Large intestine (tissue), 3 donors: ENCODE measurements around the gene RNF4. TPM values are rescaled to one million over a fixed set of nuclear protein-coding genes. Genes with fewer than 3 reads are reported as not detected.
"Not testable (repeated sequence)": the region's sequence is repeated elsewhere in the genome, so short reads cannot be mapped to it uniquely, and the experiment has no call there.

Experiments used
- DNase-seq, 2 donors: peaks; one replicate each; pipeline versions ENCODE4 v3.0.0 to v3.0.0-alpha.2; 2013
- H3K27ac ChIP-seq: one replicate; pipeline ENCODE4 v1.5.1; 2013; ENCODE audit warnings: low read length
- H3K27me3 ChIP-seq: 2 replicates; pipeline ENCODE4 v1.6.1; 2013; ENCODE audit warnings: low read length; ENCODE audit not compliant: control insufficient read depth, insufficient read depth
- H3K36me3 ChIP-seq: 2 replicates; pipeline ENCODE4 v1.6.1; 2013; ENCODE audit warnings: low read length; ENCODE audit not compliant: control insufficient read depth, insufficient read depth
- H3K4me1 ChIP-seq: one replicate; pipeline ENCODE4 v1.6.1; 2013; ENCODE audit warnings: low read length; ENCODE audit not compliant: control insufficient read depth, insufficient read depth
- H3K4me3 ChIP-seq: one replicate; pipeline ENCODE4 v1.5.1; 2013; ENCODE audit warnings: low read length
- H3K9me3 ChIP-seq: one replicate; pipeline ENCODE4 v1.6.1; 2013; ENCODE audit warnings: mild to moderate bottlenecking, low read depth, low read length, moderate library complexity; ENCODE audit not compliant: control insufficient read depth
- WGBS: methylation state at CpG from one replicate; pipeline ENCODE4 v1.1.5; 2013; ENCODE audit warnings: low lambda C conversion rate; ENCODE audit not compliant: insufficient coverage; 5-methylcytosine and 5-hydroxymethylcytosine counted together
- polyA plus RNA-seq: library from polyadenylated mRNA; unstranded; fragments of 120-200 nt; gene quantifications from one replicate; pipeline ENCODE4 v1.2.1, GENCODE V29; 2013

RNF4 gene
- polyA plus RNA-seq, 1 donor: 37.9 TPM

- no peak overlapping the region for H3K4me3 ChIP-seq
- peaks cover 65% of the 10 kb centered on the region for H3K36me3 ChIP-seq
- no peaks in the 10 kb centered on the region for H3K27me3 ChIP-seq
- H3K27ac ChIP-seq: no peak overlapping the region
- no peaks in the 10 kb centered on the region for H3K9me3 ChIP-seq
- H3K4me1 ChIP-seq: no peaks in the 10 kb centered on the region
- no peak for DNase-seq
- no CpG with 5 or more reads among the region's 7 CpGs for WGBS
Observed at GRCh38 chr4:2507855-2508254, 38.9 kb downstream of the RNF4 start.

DNA sequence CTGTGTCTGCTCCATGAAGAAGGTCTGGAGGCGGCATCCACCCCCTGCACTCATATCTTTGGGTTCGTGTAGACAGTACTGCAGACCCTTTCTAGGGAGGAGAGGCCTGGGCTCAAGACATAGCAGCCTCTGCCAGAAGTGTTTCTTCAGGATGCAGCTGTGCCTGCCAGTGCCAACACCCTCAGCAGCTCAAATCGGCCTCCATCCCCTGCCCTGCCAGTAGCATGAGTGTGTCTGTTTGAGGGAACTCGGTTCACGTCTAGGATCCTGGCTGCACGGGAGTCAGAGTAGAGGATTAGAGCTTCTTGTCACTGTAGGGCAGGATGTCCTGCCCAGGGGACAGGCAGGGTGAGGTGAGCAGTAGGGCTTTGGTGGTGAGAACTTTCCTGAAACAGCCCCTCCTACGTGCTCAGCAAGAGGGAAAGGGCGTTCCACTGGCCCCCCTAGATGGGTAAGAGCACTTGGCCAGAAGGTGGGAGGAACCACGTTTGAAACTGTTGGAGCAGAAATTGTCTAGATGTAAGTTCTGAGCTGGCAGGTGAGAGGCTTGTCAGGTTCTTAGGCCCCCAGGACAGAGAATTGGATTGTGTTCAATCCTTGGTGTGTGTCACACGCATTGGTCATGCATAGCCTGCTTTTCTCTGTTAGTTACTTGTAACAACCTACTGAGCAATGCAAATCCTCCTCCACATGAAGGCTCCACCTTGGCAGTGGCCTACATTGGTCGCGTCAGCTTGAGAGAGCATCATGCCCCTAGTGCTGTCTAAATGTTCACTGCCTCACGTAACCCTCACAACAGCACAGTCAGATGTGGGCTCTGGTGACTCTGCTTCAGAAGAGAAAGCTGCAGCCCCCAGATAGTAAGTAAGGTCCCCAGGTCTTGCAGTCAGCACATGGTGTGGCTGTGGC, 41.7 kb downstream of the RNF4 start:
- Histone ChIP-seq H3K27ac (no peak overlapping the region), H3K4me1 (no peaks in the 10 kb centered on the region), H3K4me3 (no peak overlapping the region), H3K36me3 (peaks cover 74% of the 10 kb centered on the region), H3K9me3 (no peaks in the 10 kb centered on the region), H3K27me3 (no peaks in the 10 kb centered on the region)
- WGBS: no CpG with 5 or more reads among the region's 13 CpGs
- DNase-seq: no peak

DNA sequence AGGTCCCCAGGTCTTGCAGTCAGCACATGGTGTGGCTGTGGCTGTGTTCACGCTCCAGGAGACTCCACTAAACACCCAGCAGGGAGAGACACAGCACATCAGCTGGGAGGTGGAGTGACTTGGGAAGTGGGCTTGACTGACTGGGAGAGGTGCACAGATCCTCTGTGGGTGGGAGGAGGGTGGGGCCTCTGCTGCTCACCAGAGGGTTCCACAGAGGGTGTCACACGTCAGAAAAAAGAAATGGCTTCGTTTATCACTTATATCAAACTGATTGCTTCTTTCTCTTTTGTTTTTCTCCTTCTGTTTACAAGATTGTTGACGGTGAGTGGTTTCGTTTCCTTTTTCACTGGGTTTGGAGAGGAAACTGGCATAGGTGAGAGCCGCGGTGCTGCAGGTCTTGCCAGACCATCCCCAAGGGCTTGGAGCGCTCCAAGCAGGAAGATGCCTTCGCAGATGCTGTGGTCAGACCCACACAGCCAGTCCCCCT, 42.8 kb downstream of the RNF4 start:
- Histone ChIP-seq H3K27me3 (no peaks in the 10 kb centered on the region), H3K4me3 (no peak overlapping the region), H3K4me1 (no peaks in the 10 kb centered on the region), H3K36me3 (peaks cover 75% of the 10 kb centered on the region), H3K27ac (no peak overlapping the region), H3K9me3 (no peaks in the 10 kb centered on the region)
- DNase-seq: no peak
- WGBS: 61% methylated on average over 3 of the region's 9 CpGs

DNA sequence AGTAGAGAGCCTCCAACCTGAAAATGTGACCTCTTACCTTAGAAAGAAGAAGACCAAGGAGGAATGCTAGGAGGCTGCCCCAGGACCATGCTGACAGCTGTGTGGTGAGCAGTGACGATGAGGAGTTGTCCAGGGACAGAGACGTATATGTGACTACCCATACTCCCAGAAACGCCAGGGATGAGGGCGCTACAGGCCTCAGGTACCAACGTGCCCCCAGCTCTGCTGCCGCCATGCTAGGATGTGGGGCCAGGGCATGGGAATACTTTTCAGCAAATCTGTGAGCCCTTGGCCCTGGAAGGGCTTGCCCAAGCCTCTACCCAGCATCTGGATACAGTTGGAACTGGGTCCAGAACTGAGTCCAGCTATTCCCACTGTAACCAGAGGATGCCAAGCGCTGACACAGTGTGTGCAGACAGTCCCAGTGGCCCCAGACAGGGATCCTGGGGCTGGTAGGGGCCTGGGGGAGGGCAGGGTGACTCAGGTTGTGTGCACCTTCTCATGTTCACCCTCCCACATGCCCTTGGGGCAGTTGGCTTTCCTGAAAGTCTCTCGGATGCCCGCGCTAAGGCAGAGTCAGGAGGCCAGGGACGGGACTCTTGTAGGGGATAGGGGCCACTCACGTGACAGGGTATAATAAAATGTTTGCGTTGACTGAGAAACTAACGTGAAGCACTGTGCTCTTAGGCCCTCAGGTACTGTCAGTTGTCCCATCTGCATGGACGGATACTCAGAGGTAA, 43.7 kb downstream of the RNF4 start:
- Histone ChIP-seq H3K36me3 (peaks cover 70% of the 10 kb centered on the region), H3K9me3 (no peaks in the 10 kb centered on the region), H3K4me3 (no peak overlapping the region), H3K27me3 (no peaks in the 10 kb centered on the region), H3K27ac (no peak overlapping the region), H3K4me1 (no peaks in the 10 kb centered on the region)
- no peak for DNase-seq
- WGBS: no CpG with 5 or more reads among the region's 15 CpGs

DNA sequence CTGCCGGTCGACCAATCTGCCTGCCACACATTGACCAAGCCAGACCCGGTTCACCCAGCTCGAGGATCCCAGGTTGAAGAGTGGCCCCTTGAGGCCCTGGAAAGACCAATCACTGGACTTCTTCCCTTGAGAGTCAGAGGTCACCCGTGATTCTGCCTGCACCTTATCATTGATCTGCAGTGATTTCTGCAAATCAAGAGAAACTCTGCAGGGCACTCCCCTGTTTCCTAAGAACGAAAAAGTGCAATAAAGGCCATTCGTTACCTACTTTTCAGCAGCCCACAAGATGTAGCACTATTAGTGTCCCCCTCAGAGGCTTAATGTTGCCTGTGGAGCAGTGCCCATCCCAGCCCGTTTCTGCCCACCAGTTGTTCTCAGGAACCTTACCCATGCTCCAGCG, 45.3 kb downstream of the RNF4 start:
- H3K4me3 ChIP-seq, DNase-seq, H3K27ac ChIP-seq, H3K27me3 ChIP-seq, H3K4me1 ChIP-seq, H3K9me3 ChIP-seq: not testable (repeated sequence)
- no CpG with 5 or more reads among the region's 9 CpGs for WGBS
- peaks cover 67% of the 10 kb centered on the region for H3K36me3 ChIP-seq

- peaks cover 60% of the 10 kb centered on the region for H3K36me3 ChIP-seq
- H3K4me1 ChIP-seq, DNase-seq, H3K9me3 ChIP-seq, H3K27me3 ChIP-seq, H3K27ac ChIP-seq, H3K4me3 ChIP-seq: not testable (repeated sequence)
- no CpG with 5 or more reads among the region's 11 CpGs for WGBS
Observed at GRCh38 chr4:2514944-2515343, 46.0 kb downstream of the RNF4 start.

DNA sequence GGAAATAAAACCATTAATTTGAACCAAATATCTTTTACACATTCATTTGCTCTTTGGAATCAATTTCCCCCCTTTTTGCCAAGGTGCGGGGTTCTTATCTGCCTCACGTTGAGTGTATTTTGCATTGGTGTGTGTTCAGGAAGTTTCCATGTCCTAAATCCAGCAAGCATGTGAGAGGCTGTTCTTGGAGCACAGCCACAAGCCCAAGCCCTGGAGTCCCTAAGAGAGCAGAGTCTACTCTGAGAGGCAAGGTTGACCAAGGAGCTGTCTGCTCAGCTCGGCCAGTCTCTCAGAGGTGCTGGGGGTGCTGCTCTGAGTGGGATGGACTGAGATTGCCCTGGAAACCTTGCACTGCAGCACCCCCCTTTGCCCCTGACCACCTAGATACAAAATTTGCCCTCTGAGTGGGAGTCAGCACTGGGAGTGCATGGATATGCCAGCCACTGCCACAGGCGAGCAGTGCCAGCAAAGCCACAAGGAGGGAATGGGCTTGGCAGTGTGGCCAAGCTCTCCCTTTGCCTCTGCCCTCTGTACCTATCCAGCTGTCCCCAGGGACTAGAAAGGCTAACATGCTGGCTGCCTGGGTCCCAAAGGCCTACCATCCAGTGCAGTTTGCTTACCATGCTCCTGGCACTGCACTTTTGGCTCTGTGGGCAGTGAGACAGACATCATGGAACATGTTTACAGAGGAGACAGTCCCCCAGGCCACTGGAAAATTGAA, 47.1 kb downstream of the RNF4 start:
- Histone ChIP-seq H3K27ac (no peak overlapping the region), H3K4me3 (no peak overlapping the region), H3K36me3 (peaks cover 49% of the 10 kb centered on the region), H3K27me3 (no peaks in the 10 kb centered on the region), H3K9me3 (no peaks in the 10 kb centered on the region), H3K4me1 (no peaks in the 10 kb centered on the region)
- no CpG with 5 or more reads among the region's 4 CpGs for WGBS
- DNase-seq: no peak

GRCh38 chr4:2516635-2517034, 47.7 kb downstream of the RNF4 start:
- H3K27ac ChIP-seq: no peak overlapping the region
- WGBS: no CpG with 5 or more reads among the region's 2 CpGs
- DNase-seq: no peak
- no peaks in the 10 kb centered on the region for H3K9me3 ChIP-seq
- peaks cover 46% of the 10 kb centered on the region for H3K36me3 ChIP-seq
- no peaks in the 10 kb centered on the region for H3K27me3 ChIP-seq
- no peaks in the 10 kb centered on the region for H3K4me1 ChIP-seq
- H3K4me3 ChIP-seq: no peak overlapping the region

GRCh38 chr4:2526559-2526958, 57.7 kb downstream of the RNF4 start:
- Histone ChIP-seq H3K27me3 (no peaks in the 10 kb centered on the region), H3K4me3 (no peak overlapping the region), H3K9me3 (no peaks in the 10 kb centered on the region), H3K27ac (no peak overlapping the region), H3K36me3 (no peaks in the 10 kb centered on the region), H3K4me1 (no peaks in the 10 kb centered on the region)
- DNase-seq: no peak
- WGBS: no CpG with 5 or more reads among the region's 9 CpGs

GRCh38 chr4:2534904-2535375, 66.0 kb downstream of the RNF4 start:
- H3K27ac ChIP-seq: peak overlapping the region; percentile 89
- peaks cover 11% of the 10 kb centered on the region for H3K4me1 ChIP-seq
- H3K36me3 ChIP-seq: no peaks in the 10 kb centered on the region
- DNase-seq: peak in 1 of 2 donors; percentile 16
- no CpG with 5 or more reads among the region's 5 CpGs for WGBS
- H3K9me3 ChIP-seq: peaks cover 3% of the 10 kb centered on the region
- peak overlapping the region; percentile 89 for H3K4me3 ChIP-seq
- H3K27me3 ChIP-seq: no peaks in the 10 kb centered on the region
